HG03342 (cell line): Measurements from ENCODE around the gene OR51I1.

Source experiments
- ATAC-seq: cut with Tn5 transposase; IDR thresholded peaks from one replicate; pipeline ENCODE4 v1.9.1; 2021; ENCODE audit warnings: mild to moderate bottlenecking, moderate library complexity; ENCODE audit not compliant: unreplicated experiment

Gene OR51I1

GRCh38 chr11:5441414-5441813 lies at the start of gene OR51I1:
Gene OR51I1, minus strand, starts transcription at chr11:5441514. Its CDS starts 0 bp downstream, at chr11:5441514.
- ATAC-seq = no peak

GRCh38 chr11:5489576-5490357 lies 48.5 kb upstream of the OR51I1 start:
- no peak for ATAC-seq

GRCh38 chr11:5488798-5489399 lies 47.6 kb upstream of the OR51I1 start:
- no peak for ATAC-seq

GRCh38 chr11:5488385-5488784 lies 47.1 kb upstream of the OR51I1 start, which contains the start of gene OR52D1:
Gene OR52D1, plus strand, starts transcription at chr11:5488685. Its CDS starts 22 bp downstream, at chr11:5488707.
- no peak for ATAC-seq

GRCh38 chr11:5486421-5486820 lies 45.1 kb upstream of the OR51I1 start:
- no peak for ATAC-seq

- no peak for ATAC-seq
Observed at GRCh38 chr11:5486003-5486402, 44.7 kb upstream of the OR51I1 start.

- peak; percentile 94 for ATAC-seq
Observed at GRCh38 chr11:5476186-5476819, 35.0 kb upstream of the OR51I1 start.

GRCh38 chr11:5473921-5474320 lies 32.6 kb upstream of the OR51I1 start:
- ATAC-seq = no peak

- ATAC-seq = no peak
Observed at GRCh38 chr11:5467527-5467926, 26.2 kb upstream of the OR51I1 start.

GRCh38 chr11:5460983-5461621 lies 19.8 kb upstream of the OR51I1 start:
- ATAC-seq = no peak

GRCh38 chr11:5449432-5449831 lies 8.1 kb upstream of the OR51I1 start:
- ATAC-seq = no peak

- no peak for ATAC-seq
Observed at GRCh38 chr11:5449023-5449422, 7.7 kb upstream of the OR51I1 start, which contains the start of gene OR51I2. Gene OR51I2, plus strand, starts transcription at chr11:5449323. Its CDS starts 4,166 bp downstream, at chr11:5453489.

- ATAC-seq = no peak
Observed at GRCh38 chr11:5443835-5444393, 2.6 kb upstream of the OR51I1 start.

GRCh38 chr11:5423131-5423530 lies 18.2 kb downstream of the OR51I1 start:
- no peak for ATAC-seq

GRCh38 chr11:5421811-5422210 lies 19.5 kb downstream of the OR51I1 start, which contains the start of gene OR51Q1:
Gene OR51Q1, plus strand, starts transcription at chr11:5422111. Its CDS starts 90 bp downstream, at chr11:5422201.
- ATAC-seq = no peak

GRCh38 chr11:5420993-5421392 lies 20.3 kb downstream of the OR51I1 start:
- no peak for ATAC-seq

GRCh38 chr11:5405173-5405572 lies 36.1 kb downstream of the OR51I1 start:
- no peak for ATAC-seq

GRCh38 chr11:5398936-5399335 lies 42.4 kb downstream of the OR51I1 start:
- ATAC-seq = no peak

GRCh38 chr11:5394091-5394490 lies 47.2 kb downstream of the OR51I1 start:
- ATAC-seq = no peak
